Measurements from ENCODE around the gene ILK.

GRCh38 chr11:6620636-6621035 is 17.1 kb downstream of the ILK start:
- TF ChIP-seq CTCF (conservative IDR thresholded peaks at IDR 0.05) (no peak), ZFX (IDR thresholded peaks at IDR 0.05) (no peak)

Measured in C4-2B (cell line).